HL-60 (cell line): ENCODE results near the gene GPHN.

Experiments
- DNase-seq, 2 experiments: peaks; one replicate each; pipeline ENCODE4 v3.0.0-alpha.2; 2010 to 2020; ENCODE audit warnings: low read depth in 1 of 2, low spot score in 1 of 2
- H3K27ac ChIP-seq: fragments of 250-450 bp; sonication (Bioruptor Pico); replicated peaks from 2 replicates; pipeline ENCODE4 v1.5.1; 2020; ENCODE audit warnings: mild to moderate bottlenecking, moderate library complexity
- H3K27me3 ChIP-seq: fragments of 250-450 bp; sonication (Bioruptor Pico); 2 replicates; pipeline ENCODE4 v1.5.1; 2021; ENCODE audit warnings: mild to moderate bottlenecking, moderate library complexity; ENCODE audit not compliant: insufficient read depth, poor library complexity, severe bottlenecking
- H3K4me3 ChIP-seq: replicated peaks from 2 replicates; pipeline ENCODE4 v1.5.1; 2011; ENCODE audit warnings: mild to moderate bottlenecking, control low read depth, low read length; ENCODE audit not compliant: insufficient read depth
- CTCF ChIP-seq: IDR thresholded peaks from one replicate; pipeline ENCODE4 v1.5.1; 2011; ENCODE audit warnings: low read length, control low read depth, inconsistent platforms; ENCODE audit not compliant: insufficient read depth
- GABPA ChIP-seq: IDR thresholded peaks from 2 replicates; pipeline ENCODE4 v1.6.1; 2012; ENCODE audit warnings: low read depth
- POLR2AphosphoS5 ChIP-seq: IDR thresholded peaks from 2 replicates; pipeline ENCODE4 v1.6.1; 2012; ENCODE audit warnings: low read depth
- REST ChIP-seq: IDR thresholded peaks from 2 replicates; pipeline ENCODE4 v1.6.1; 2012; ENCODE audit warnings: low read depth; ENCODE audit not compliant: insufficient replicate concordance
- SPI1 ChIP-seq: IDR thresholded peaks from 2 replicates; pipeline ENCODE4 v1.6.1; 2012; ENCODE audit warnings: low read depth, mild to moderate bottlenecking, borderline replicate concordance

GPHN gene

GRCh38 chr14:66610154-66610563 lies 102.2 kb downstream of the GPHN start:
- DNase-seq = no peak
- no peak for TF ChIP-seq CTCF
- no peak for TF ChIP-seq POLR2AphosphoS5
- TF ChIP-seq REST = no peak
- no peak for TF ChIP-seq SPI1
- no peak for TF ChIP-seq GABPA
- Histone ChIP-seq H3K27me3 (no peaks in the 10 kb centered on the region), H3K27ac (no peak overlapping the region), H3K4me3 (no peak overlapping the region)

GRCh38 chr14:66613344-66613743 lies 105.4 kb downstream of the GPHN start:
- TF ChIP-seq CTCF (no peak), POLR2AphosphoS5 (no peak), REST (no peak), GABPA (no peak), SPI1 (no peak)
- Histone ChIP-seq H3K27me3 (no peaks in the 10 kb centered on the region), H3K27ac (no peak overlapping the region), H3K4me3 (no peak overlapping the region)
- DNase-seq = no peak

- Histone ChIP-seq H3K4me3 (no peak overlapping the region), H3K27me3 (no peaks in the 10 kb centered on the region), H3K27ac (no peak overlapping the region)
- TF ChIP-seq POLR2AphosphoS5 = no peak
- TF ChIP-seq CTCF = no peak
- TF ChIP-seq GABPA = no peak
- TF ChIP-seq REST = no peak
- TF ChIP-seq SPI1 = no peak
- no peak for DNase-seq
Measured at GRCh38 chr14:66619952-66620351, 112.0 kb downstream of the GPHN start.
